Measurements from ENCODE around the gene MED13L. TPM values are rescaled to one million over a fixed set of nuclear protein-coding genes. Genes with fewer than 3 reads are reported as not detected.
A peak's percentile ranks its signal among the peaks of the same experiment; 100 is the strongest.

The MED13L gene
- total RNA-seq, 1 donor from 2014 or later, result 117 TPM

- DNase-seq (ENCODE audit: low spot score), result no peak
Measured at GRCh38 chr12:115944392-115944742, 333.1 kb downstream of the MED13L start.

GRCh38 chr12:115943630-115944391 lies 333.7 kb downstream of the MED13L start:
- peak; percentile 30 for DNase-seq (ENCODE audit: low spot score)

GRCh38 chr12:115943310-115943629 lies 334.2 kb downstream of the MED13L start:
- DNase-seq (ENCODE audit: low spot score), result no peak

GRCh38 chr12:115942346-115942745 lies 335.1 kb downstream of the MED13L start:
- no peak for DNase-seq (ENCODE audit: low spot score)

- no peak for DNase-seq (ENCODE audit: low spot score)
Measured at GRCh38 chr12:115941362-115941761, 336.1 kb downstream of the MED13L start.

GRCh38 chr12:115938794-115939377 lies 338.6 kb downstream of the MED13L start:
- no peak for DNase-seq (ENCODE audit: low spot score)

GRCh38 chr12:115936997-115937916 lies 340.2 kb downstream of the MED13L start:
- no peak for DNase-seq (ENCODE audit: low spot score)

GRCh38 chr12:115934877-115935276 lies 342.6 kb downstream of the MED13L start:
- DNase-seq (ENCODE audit: low spot score), result no peak

- no peak for DNase-seq (ENCODE audit: low spot score)
Measured at GRCh38 chr12:115934046-115934445, 343.4 kb downstream of the MED13L start.

- DNase-seq (ENCODE audit: low spot score), result no peak
Measured at GRCh38 chr12:115932066-115932465, 345.4 kb downstream of the MED13L start.

GRCh38 chr12:115930336-115930735 lies 347.2 kb downstream of the MED13L start:
- no peak for DNase-seq (ENCODE audit: low spot score)

- no peak for DNase-seq (ENCODE audit: low spot score)
Measured at GRCh38 chr12:115926037-115926670, 351.3 kb downstream of the MED13L start.

- DNase-seq (ENCODE audit: low spot score), result no peak
Measured at GRCh38 chr12:115923851-115924250, 353.6 kb downstream of the MED13L start.

GRCh38 chr12:115922952-115923564 lies 354.4 kb downstream of the MED13L start:
- no peak for DNase-seq (ENCODE audit: low spot score)

- no peak for DNase-seq (ENCODE audit: low spot score)
Measured at GRCh38 chr12:115920395-115921183, 356.9 kb downstream of the MED13L start.

- DNase-seq (ENCODE audit: low spot score), result no peak
Measured at GRCh38 chr12:115918763-115919162, 358.7 kb downstream of the MED13L start.

GRCh38 chr12:115916910-115917668 lies 360.4 kb downstream of the MED13L start:
- DNase-seq (ENCODE audit: low spot score), result peak; percentile 58

GRCh38 chr12:115914122-115914521 lies 363.4 kb downstream of the MED13L start:
- DNase-seq (ENCODE audit: low spot score), result no peak

- no peak for DNase-seq (ENCODE audit: low spot score)
Measured at GRCh38 chr12:115912440-115912839, 365.1 kb downstream of the MED13L start.

GRCh38 chr12:115911360-115911759 lies 366.1 kb downstream of the MED13L start:
- no peak for DNase-seq (ENCODE audit: low spot score)
